ENCODE results near the gene MPP3. TPM values are rescaled to one million over a fixed set of nuclear protein-coding genes. Genes with fewer than 3 reads are reported as not detected.

MPP3 gene
- total and polyA plus RNA-seq, 2 of the 4 experiments (the other 2 are of a cell fraction), result 5.7 to 11.9 TPM

GRCh38 chr17:43855061-43855460 is 22.1 kb upstream of the MPP3 start:
- no peak overlapping the region for H4K8ac ChIP-seq (ENCODE audit: low read depth in 2 of 2, low read length in 2 of 2)
- no peaks in the 10 kb centered on the region for H3K9me3 ChIP-seq (ENCODE audit: control insufficient read depth, insufficient read depth, low read length)
- no peaks in the 10 kb centered on the region for H3K4me1 ChIP-seq (ENCODE audit: control insufficient read depth, insufficient read depth, low read length)
- no peak overlapping the region for H3K4ac ChIP-seq (ENCODE audit: low read depth, low read length)
- in situ Hi-C loops (cut with MboI; ENCODE audit: low sequenced_read_pairs), result no loop called here
- POLR2A ChIA-PET (ENCODE audit: unreplicated experiment), result no interaction called here
- no peak overlapping the region for H2BK20ac ChIP-seq (ENCODE audit: low read depth, low read length)
- H2AK5ac ChIP-seq (ENCODE audit: low read depth, low read length), result no peak overlapping the region
- H3K9me1 ChIP-seq (ENCODE audit: insufficient read depth, low read length), result no peaks in the 10 kb centered on the region
- BruUV-seq (replicated peaks), result no TSS peak
- no peak overlapping the region for H3K9ac ChIP-seq (ENCODE audit: low read depth, low read length)
- H3K23ac ChIP-seq (ENCODE audit: low read depth, low read length), result no peak overlapping the region
- H3K14ac ChIP-seq (replicated peaks; ENCODE audit: low read depth, low read length), result no peak overlapping the region
- H2AFZ ChIP-seq (replicated peaks; ENCODE audit: low read length, poor library complexity), result no peak overlapping the region
- H2BK5ac ChIP-seq (ENCODE audit: low read depth, low read length, poor library complexity, severe bottlenecking), result no peak overlapping the region
- H3K18ac ChIP-seq (ENCODE audit: low read depth, low read length), result no peak overlapping the region
- intact Hi-C loops (cut with micrococcal nuclease), result no loop called here
- H3K27me3 ChIP-seq (ENCODE audit: control insufficient read depth, insufficient read depth, low read length), result peaks cover 86% of the 10 kb centered on the region
- ATAC-seq (ENCODE audit: low read depth) (no peak), DNase-seq (no peak)
- no peak overlapping the region for H3K4me3 ChIP-seq (ENCODE audit: insufficient read depth, low read depth, low read length)
- 73% methylated on average over 4 of the region's 9 CpGs; no CpG with 5 or more reads in 1 of the 2 experiments for WGBS, 2 experiments (ENCODE audit: extremely low coverage in 2 of 2, insufficient read length in 1 of 2)
- dilution Hi-C loops (cut with HindIII; ENCODE audit: low sequenced_read_pairs, unreplicated experiment), result no loop called here
- no peaks in the 10 kb centered on the region for H3K79me1 ChIP-seq (ENCODE audit: low read depth in 1 of 2, low read length in 2 of 2)
- H2BK15ac ChIP-seq (ENCODE audit: low read depth, low read length), result no peak overlapping the region
- no peak overlapping the region for H3K4me2 ChIP-seq (ENCODE audit: low read depth, low read length)
- H3K36me3 ChIP-seq (ENCODE audit: control insufficient read depth, insufficient read depth, low read length), result no peaks in the 10 kb centered on the region
- TF ChIP-seq MXI1 (IDR thresholded peaks at IDR 0.05; ENCODE audit: borderline replicate concordance, low read depth, low read length), result no peak
- no peak for TF ChIP-seq POLR2A (IDR thresholded peaks at IDR 0.05; ENCODE audit: low read depth, low read length)
- TF ChIP-seq RAD21 (IDR thresholded peaks at IDR 0.05; ENCODE audit: low read length), result no peak
- TF ChIP-seq MAZ (IDR thresholded peaks at IDR 0.05; ENCODE audit: borderline replicate concordance, low read depth, low read length), result no peak
- TF ChIP-seq, protein P1, sequence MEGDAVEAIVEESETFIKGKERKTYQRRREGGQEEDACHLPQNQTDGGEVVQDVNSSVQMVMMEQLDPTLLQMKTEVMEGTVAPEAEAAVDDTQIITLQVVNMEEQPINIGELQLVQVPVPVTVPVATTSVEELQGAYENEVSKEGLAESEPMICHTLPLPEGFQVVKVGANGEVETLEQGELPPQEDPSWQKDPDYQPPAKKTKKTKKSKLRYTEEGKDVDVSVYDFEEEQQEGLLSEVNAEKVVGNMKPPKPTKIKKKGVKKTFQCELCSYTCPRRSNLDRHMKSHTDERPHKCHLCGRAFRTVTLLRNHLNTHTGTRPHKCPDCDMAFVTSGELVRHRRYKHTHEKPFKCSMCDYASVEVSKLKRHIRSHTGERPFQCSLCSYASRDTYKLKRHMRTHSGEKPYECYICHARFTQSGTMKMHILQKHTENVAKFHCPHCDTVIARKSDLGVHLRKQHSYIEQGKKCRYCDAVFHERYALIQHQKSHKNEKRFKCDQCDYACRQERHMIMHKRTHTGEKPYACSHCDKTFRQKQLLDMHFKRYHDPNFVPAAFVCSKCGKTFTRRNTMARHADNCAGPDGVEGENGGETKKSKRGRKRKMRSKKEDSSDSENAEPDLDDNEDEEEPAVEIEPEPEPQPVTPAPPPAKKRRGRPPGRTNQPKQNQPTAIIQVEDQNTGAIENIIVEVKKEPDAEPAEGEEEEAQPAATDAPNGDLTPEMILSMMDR (conservative IDR thresholded peaks at IDR 0.05; ENCODE audit: low read depth, low read length), result no peak
- TF ChIP-seq ELK1 (IDR thresholded peaks at IDR 0.05; ENCODE audit: borderline replicate concordance, low read depth, low read length), result no peak
- no peak for TF ChIP-seq MAFK (IDR thresholded peaks at IDR 0.05; ENCODE audit: low read depth, low read length)
- no peak for TF ChIP-seq CHD1 (IDR thresholded peaks at IDR 0.05; ENCODE audit: low read depth, low read length)
- TF ChIP-seq USF2 (IDR thresholded peaks at IDR 0.05; ENCODE audit: low read depth, low read length), result no peak
- TF ChIP-seq RFX5 (IDR thresholded peaks at IDR 0.05; ENCODE audit: low read depth, low read length), result no peak
- no peak for TF ChIP-seq BHLHE40 (IDR thresholded peaks at IDR 0.05; ENCODE audit: low read depth, low read length)
- TF ChIP-seq FOS (IDR thresholded peaks at IDR 0.05; ENCODE audit: low read depth, low read length), result no peak
- TF ChIP-seq CEBPB (IDR thresholded peaks at IDR 0.05; ENCODE audit: low read depth, low read length), result no peak
- no peak for TF ChIP-seq NFE2L2 (IDR thresholded peaks at IDR 0.05; ENCODE audit: low read depth, low read length)
- TF ChIP-seq RCOR1 (IDR thresholded peaks at IDR 0.05; ENCODE audit: insufficient replicate concordance, low read length), result no peak
- TF ChIP-seq SMC3 (IDR thresholded peaks at IDR 0.05; ENCODE audit: low read depth, low read length), result no peak
- no peak overlapping the region for H4K91ac ChIP-seq (ENCODE audit: insufficient read depth, low read depth, low read length)
- H2AK9ac ChIP-seq (replicated peaks; ENCODE audit: low read depth, low read length, poor library complexity), result no peak overlapping the region
- no peak overlapping the region for H3K27ac ChIP-seq (ENCODE audit: insufficient read depth, low read length)
- CTCF ChIA-PET, result interaction anchor here (4.2 kb wide), 1 partner anchor 9 kb away, joined by 21 read pairs; no protein-coding TSS in a partner anchor
- no peak overlapping the region for H4K5ac ChIP-seq (ENCODE audit: low read depth, low read length)
- H2BK120ac ChIP-seq (ENCODE audit: low read depth, low read length), result no peak overlapping the region
- H3K56ac ChIP-seq (ENCODE audit: extremely low read depth, insufficient read depth, low read length), result no peak overlapping the region
- H4K20me1 ChIP-seq (ENCODE audit: insufficient read depth, low read length), result no peaks in the 10 kb centered on the region
